D721Med (cell line): ENCODE results near the gene LDLRAD4.

Source experiments
- DNase-seq: peaks from one replicate; pipeline ENCODE4 v3.0.0; 2011; ENCODE audit warnings: low spot score; ENCODE audit not compliant: insufficient read length
- FAIRE-seq: peaks from 2 replicates; lab custom pipeline; 2011; peaks lifted over from hg19 to GRCh38; lab: Jason Lieb, UNC
- CTCF ChIP-seq: IDR thresholded peaks from 2 replicates; pipeline ENCODE4 v1.5.1; 2012; ENCODE audit warnings: mild to moderate bottlenecking, control low read depth; ENCODE audit not compliant: insufficient read depth; ENCODE audit errors: missing control alignments

Gene LDLRAD4

GRCh38 chr18:13428319-13428718, 209.8 kb downstream of the LDLRAD4 start:
- FAIRE-seq: no peak
- TF ChIP-seq CTCF: no peak

GRCh38 chr18:13429016-13429415, 210.5 kb downstream of the LDLRAD4 start:
- TF ChIP-seq CTCF: no peak
- DNase-seq (no peak), FAIRE-seq (no peak)

More at GRCh38 chr18:13428319-13428718, 209.8 kb downstream of the LDLRAD4 start:
- no peak for DNase-seq

- TF ChIP-seq CTCF: no peak
- no peak for FAIRE-seq
Observed at GRCh38 chr18:13429884-13430510, 211.4 kb downstream of the LDLRAD4 start.

GRCh38 chr18:13430663-13431062, 212.1 kb downstream of the LDLRAD4 start:
- DNase-seq (no peak), FAIRE-seq (no peak)
- TF ChIP-seq CTCF: no peak

More at GRCh38 chr18:13429884-13430510, 211.4 kb downstream of the LDLRAD4 start:
- no peak for DNase-seq

- FAIRE-seq (no peak), DNase-seq (no peak)
- TF ChIP-seq CTCF: no peak
Observed at GRCh38 chr18:13431886-13432285, 213.3 kb downstream of the LDLRAD4 start.

- no peak for DNase-seq
- no peak for FAIRE-seq
- no peak for TF ChIP-seq CTCF
Observed at GRCh38 chr18:13433125-13433524, 214.6 kb downstream of the LDLRAD4 start.

GRCh38 chr18:13433685-13434084, 215.1 kb downstream of the LDLRAD4 start:
- FAIRE-seq (no peak), DNase-seq (no peak)
- no peak for TF ChIP-seq CTCF
